Measurements from ENCODE around the gene RAB12. TPM values are rescaled to one million over a fixed set of nuclear protein-coding genes. Genes with fewer than 3 reads are reported as not detected.
"Not testable (repeated sequence)": the region's sequence is repeated elsewhere in the genome, so short reads cannot be mapped to it uniquely, and the experiment has no call there.

The RAB12 gene
- 10 to 100 TPM; 12.5 to 14.6 TPM for total RNA-seq

- Mint-ChIP-seq H3K9me3 (no peaks in the 10 kb centered on the region), H3K27ac (peak within 1 kb of the TSS; percentile 70), H3K36me3 (ENCODE audit: low read depth) (peaks cover 22% of the 10 kb centered on the region), H3K27me3 (peaks cover 12% of the 10 kb centered on the region), H3K4me1 (peaks cover 43% of the 10 kb centered on the region), H3K4me3 (peak within 1 kb of the TSS; percentile 80)
- peak; percentile 87 for DNase-seq
- POLR2A ChIA-PET = interaction anchor here (2.5 kb wide), 1 partner anchor 15 kb away, joined by 12 read pairs; no protein-coding TSS in a partner anchor
- CTCF ChIA-PET = interaction anchor here (1.0 to 1.6 kb wide), 5 partner anchors 10 to 135 kb away, joined by 3 to 12 read pairs (median 4); no protein-coding TSS in a partner anchor
Observed at GRCh38 chr18:8608795-8609658, at the start of gene RAB12. TSS of gene RAB12 (plus strand) at chr18:8609437. CDS start at chr18:8609440, 3 bp downstream.

GRCh38 chr18:8559612-8560186 is 49.5 kb upstream of the RAB12 start:
- Mint-ChIP-seq H3K4me1 (no peaks in the 10 kb centered on the region), H3K9me3 (no peaks in the 10 kb centered on the region), H3K27me3 (peaks cover 3% of the 10 kb centered on the region), H3K36me3 (ENCODE audit: low read depth) (no peaks in the 10 kb centered on the region), H3K4me3 (no peak overlapping the region), H3K27ac (no peak overlapping the region)
- ChIA-PET CTCF (no interaction called here), POLR2A (no interaction called here)
- DNase-seq = no peak

GRCh38 chr18:8561123-8561910 is 47.9 kb upstream of the RAB12 start:
- H3K4me1 Mint-ChIP-seq = no peaks in the 10 kb centered on the region
- no peak for DNase-seq
- peaks cover 3% of the 10 kb centered on the region for H3K27me3 Mint-ChIP-seq
- CTCF ChIA-PET = no interaction called here
- no peaks in the 10 kb centered on the region for H3K9me3 Mint-ChIP-seq
- H3K36me3 Mint-ChIP-seq (ENCODE audit: low read depth) = no peaks in the 10 kb centered on the region
- POLR2A ChIA-PET = no interaction called here
- no peak overlapping the region for H3K27ac Mint-ChIP-seq
- H3K4me3 Mint-ChIP-seq = no peak overlapping the region

- no peak for DNase-seq
- H3K27me3 Mint-ChIP-seq = peaks cover 3% of the 10 kb centered on the region
- H3K27ac Mint-ChIP-seq = no peak overlapping the region
- POLR2A ChIA-PET = no interaction called here
- H3K9me3 Mint-ChIP-seq = no peaks in the 10 kb centered on the region
- H3K4me3 Mint-ChIP-seq = no peak overlapping the region
- H3K4me1 Mint-ChIP-seq = no peaks in the 10 kb centered on the region
- no peaks in the 10 kb centered on the region for H3K36me3 Mint-ChIP-seq (ENCODE audit: low read depth)
- CTCF ChIA-PET = no interaction called here
Observed at GRCh38 chr18:8562070-8562469, 47.2 kb upstream of the RAB12 start.

GRCh38 chr18:8562919-8563318 is 46.3 kb upstream of the RAB12 start:
- H3K27ac Mint-ChIP-seq = no peak overlapping the region
- no peak for DNase-seq
- POLR2A ChIA-PET = no interaction called here
- H3K9me3 Mint-ChIP-seq = no peaks in the 10 kb centered on the region
- CTCF ChIA-PET = no interaction called here
- H3K27me3 Mint-ChIP-seq = peaks cover 3% of the 10 kb centered on the region
- no peak overlapping the region for H3K4me3 Mint-ChIP-seq
- H3K4me1 Mint-ChIP-seq = no peaks in the 10 kb centered on the region
- H3K36me3 Mint-ChIP-seq (ENCODE audit: low read depth) = no peaks in the 10 kb centered on the region

GRCh38 chr18:8571399-8571798 is 37.8 kb upstream of the RAB12 start:
- CTCF ChIA-PET = no interaction called here

GRCh38 chr18:8573766-8574165 is 35.5 kb upstream of the RAB12 start:
- H3K27ac Mint-ChIP-seq; H3K4me1 Mint-ChIP-seq; H3K4me3 Mint-ChIP-seq; POLR2A ChIA-PET; H3K9me3 Mint-ChIP-seq; DNase-seq; H3K36me3 Mint-ChIP-seq (ENCODE audit: low read depth); CTCF ChIA-PET: not testable (repeated sequence)
- peaks cover 14% of the 10 kb centered on the region for H3K27me3 Mint-ChIP-seq

More at GRCh38 chr18:8571399-8571798, 37.8 kb upstream of the RAB12 start:
- no peak overlapping the region for H3K27ac Mint-ChIP-seq
- DNase-seq = no peak
- no peak overlapping the region for H3K4me3 Mint-ChIP-seq
- POLR2A ChIA-PET = no interaction called here
- H3K36me3 Mint-ChIP-seq (ENCODE audit: low read depth) = no peaks in the 10 kb centered on the region
- H3K4me1 Mint-ChIP-seq = no peaks in the 10 kb centered on the region
- no peaks in the 10 kb centered on the region for H3K9me3 Mint-ChIP-seq
- peaks cover 6% of the 10 kb centered on the region for H3K27me3 Mint-ChIP-seq

GRCh38 chr18:8584798-8585197 is 24.4 kb upstream of the RAB12 start:
- DNase-seq = no peak
- CTCF ChIA-PET = interaction anchor here (0.7 kb wide), 1 partner anchor 1435 kb away, joined by 3 read pairs; no protein-coding TSS in a partner anchor
- Mint-ChIP-seq H3K4me1 (no peaks in the 10 kb centered on the region), H3K4me3 (no peak overlapping the region), H3K36me3 (ENCODE audit: low read depth) (no peaks in the 10 kb centered on the region), H3K27ac (no peak overlapping the region), H3K27me3 (peaks cover 7% of the 10 kb centered on the region), H3K9me3 (no peaks in the 10 kb centered on the region)
- POLR2A ChIA-PET = no interaction called here

GRCh38 chr18:8586941-8587340 is 22.3 kb upstream of the RAB12 start:
- H3K27ac Mint-ChIP-seq = no peak overlapping the region
- peaks cover 7% of the 10 kb centered on the region for H3K27me3 Mint-ChIP-seq
- H3K36me3 Mint-ChIP-seq (ENCODE audit: low read depth) = no peaks in the 10 kb centered on the region
- H3K4me3 Mint-ChIP-seq = no peak overlapping the region
- CTCF ChIA-PET = no interaction called here
- no peaks in the 10 kb centered on the region for H3K4me1 Mint-ChIP-seq
- POLR2A ChIA-PET = no interaction called here
- no peak for DNase-seq
- H3K9me3 Mint-ChIP-seq = peaks cover 3% of the 10 kb centered on the region

GRCh38 chr18:8595445-8595844 is 13.8 kb upstream of the RAB12 start:
- Mint-ChIP-seq H3K36me3 (ENCODE audit: low read depth) (no peaks in the 10 kb centered on the region), H3K9me3 (no peaks in the 10 kb centered on the region), H3K4me3 (no peak overlapping the region), H3K27me3 (peaks cover 5% of the 10 kb centered on the region), H3K4me1 (no peaks in the 10 kb centered on the region), H3K27ac (no peak overlapping the region)
- POLR2A ChIA-PET = no interaction called here
- CTCF ChIA-PET = no interaction called here
- no peak for DNase-seq

GRCh38 chr18:8601277-8602032 is 7.8 kb upstream of the RAB12 start:
- ChIA-PET CTCF (no interaction called here), POLR2A (no interaction called here)
- Mint-ChIP-seq H3K27ac (no peak overlapping the region), H3K4me1 (peaks cover 14% of the 10 kb centered on the region), H3K36me3 (ENCODE audit: low read depth) (no peaks in the 10 kb centered on the region), H3K27me3 (peaks cover 8% of the 10 kb centered on the region), H3K9me3 (no peaks in the 10 kb centered on the region), H3K4me3 (no peak overlapping the region)
- DNase-seq = no peak

GRCh38 chr18:8602040-8602439 is 7.2 kb upstream of the RAB12 start:
- H3K36me3 Mint-ChIP-seq (ENCODE audit: low read depth) = no peaks in the 10 kb centered on the region
- no peaks in the 10 kb centered on the region for H3K9me3 Mint-ChIP-seq
- H3K4me3 Mint-ChIP-seq = no peak overlapping the region
- POLR2A ChIA-PET = no interaction called here
- CTCF ChIA-PET = no interaction called here
- H3K27me3 Mint-ChIP-seq = peaks cover 9% of the 10 kb centered on the region
- DNase-seq = no peak
- H3K4me1 Mint-ChIP-seq = peaks cover 14% of the 10 kb centered on the region
- no peak overlapping the region for H3K27ac Mint-ChIP-seq

GRCh38 chr18:8602557-8602956 is 6.7 kb upstream of the RAB12 start:
- DNase-seq = no peak
- no peak overlapping the region for H3K27ac Mint-ChIP-seq

More at GRCh38 chr18:8602557-8602956, 6.7 kb upstream of the RAB12 start:
- CTCF ChIA-PET = no interaction called here
- H3K27me3 Mint-ChIP-seq = peaks cover 13% of the 10 kb centered on the region
- H3K9me3 Mint-ChIP-seq = no peaks in the 10 kb centered on the region
- POLR2A ChIA-PET = no interaction called here
- H3K4me3 Mint-ChIP-seq = no peak overlapping the region
- H3K36me3 Mint-ChIP-seq (ENCODE audit: low read depth) = no peaks in the 10 kb centered on the region
- H3K4me1 Mint-ChIP-seq = peaks cover 14% of the 10 kb centered on the region

All from activated CD4-positive, alpha-beta memory T cell treated with anti-CD3 and anti-CD28 coated beads, Interleukin-2, amount 10 ng/mL, durations not matched to agents 7 days and 5 days (primary cell).